ENCODE measurements around the gene PAOX.

GRCh38 chr10:133356549-133357284, 22.3 kb upstream of the PAOX start:
- no peak for TF ChIP-seq GATA2 (IDR thresholded peaks at IDR 0.05; ENCODE audit: low read depth, low read length)
- no peak for TF ChIP-seq GATA3 (IDR thresholded peaks at IDR 0.05; ENCODE audit: low read depth, low read length)

All from SH-SY5Y (cell line).